Natural killer cell (primary cell): ENCODE measurements around the gene TRPC4. TPM values are rescaled to one million over a fixed set of nuclear protein-coding genes. Genes with fewer than 3 reads are reported as not detected.
"Not testable (repeated sequence)": the region's sequence is repeated elsewhere in the genome, so short reads cannot be mapped to it uniquely, and the experiment has no call there.

Source experiments
- ATAC-seq, 3 donors: fragments of 150-1000 bp in 2 of 3; fragments of 200-7000 bp in 1 of 3; cut with Tn5 transposase; 1 replicate in 1 of 3; 2 replicates in 2 of 3; pipeline ENCODE4 v1.10.0; 2021; ENCODE audit warnings: mild to moderate bottlenecking in 2 of 3, moderate library complexity in 2 of 3
- DNase-seq, 2 donors: peaks; one replicate each; pipeline versions ENCODE4 v3.0.0 to v3.0.0-alpha.2; 2013 to 2021; ENCODE audit warnings: mixed read lengths in 1 of 2
- H3K27ac ChIP-seq: one replicate; pipeline ENCODE4 v1.5.1; 2013; ENCODE audit warnings: mild to moderate bottlenecking, low read length
- H3K27me3 ChIP-seq: one replicate; pipeline ENCODE4 v1.6.1; 2013; ENCODE audit warnings: low read length; ENCODE audit not compliant: control insufficient read depth, insufficient read depth
- H3K36me3 ChIP-seq: one replicate; pipeline ENCODE4 v1.6.1; 2013; ENCODE audit warnings: low read length; ENCODE audit not compliant: control insufficient read depth, insufficient read depth
- H3K4me1 ChIP-seq: one replicate; pipeline ENCODE4 v1.6.1; 2013; ENCODE audit warnings: low read length; ENCODE audit not compliant: control insufficient read depth, insufficient read depth
- H3K4me3 ChIP-seq: one replicate; pipeline ENCODE4 v1.5.1; 2013; ENCODE audit warnings: low read length
- H3K9me3 ChIP-seq: one replicate; pipeline ENCODE4 v1.6.1; 2013; ENCODE audit warnings: low read length; ENCODE audit not compliant: control insufficient read depth, insufficient read depth
- H3K27ac Mint-ChIP-seq, 2 donors: one replicate each; pipeline ENCODE4 v1.8.0; 2022; ENCODE audit warnings: mild to moderate bottlenecking in 2 of 2, mixed read lengths in 2 of 2, moderate library complexity in 1 of 2
- H3K27me3 Mint-ChIP-seq, 2 donors: one replicate each; pipeline ENCODE4 v1.8.0; 2022; ENCODE audit warnings: low read depth in 2 of 2, mixed read lengths in 2 of 2
- H3K36me3 Mint-ChIP-seq: one replicate; pipeline ENCODE4 v1.8.0; 2022; ENCODE audit warnings: mixed read lengths
- H3K4me1 Mint-ChIP-seq, 2 donors: one replicate each; pipeline ENCODE4 v1.8.0; 2022; ENCODE audit warnings: mixed read lengths in 2 of 2
- H3K4me3 Mint-ChIP-seq: one replicate; pipeline ENCODE4 v1.8.0; 2022; ENCODE audit warnings: mild to moderate bottlenecking, moderate library complexity, mixed read lengths
- H3K9me3 Mint-ChIP-seq, 2 donors: one replicate each; pipeline ENCODE4 v1.8.0; 2022; ENCODE audit warnings: mixed read lengths in 2 of 2
- WGBS: methylation state at CpG from one replicate; pipeline ENCODE4 v1.1.7; 2013; ENCODE audit warnings: missing lambda C conversion rate; ENCODE audit not compliant: insufficient coverage; 5-methylcytosine and 5-hydroxymethylcytosine counted together
- intact Hi-C: fragments of 100-400 bp; cut with micrococcal nuclease; formaldehyde crosslinking; loops from one replicate; pipeline ENCODE4 v1.14.2; 2022
- total RNA-seq, 4 donors: library from RNA; stranded (reverse); fragments of 120-200 nt in 1 of 4; gene quantifications; one replicate each; pipeline versions ENCODE4 v1.2.3 to v1.2.4, GENCODE V29; 2013 to 2022
- TF ChIP-seq, protein P1 (sequence below): fragments of 200-600 bp; IDR thresholded peaks from one replicate; pipeline ENCODE4 v1.8.0; 2022; ENCODE audit warnings: antibody characterized with exemption

Gene TRPC4
- total RNA-seq, 3 donors from 2014 or later (not counting 1 experiment from before 2014, with no cell fraction given), result not detected

DNA sequence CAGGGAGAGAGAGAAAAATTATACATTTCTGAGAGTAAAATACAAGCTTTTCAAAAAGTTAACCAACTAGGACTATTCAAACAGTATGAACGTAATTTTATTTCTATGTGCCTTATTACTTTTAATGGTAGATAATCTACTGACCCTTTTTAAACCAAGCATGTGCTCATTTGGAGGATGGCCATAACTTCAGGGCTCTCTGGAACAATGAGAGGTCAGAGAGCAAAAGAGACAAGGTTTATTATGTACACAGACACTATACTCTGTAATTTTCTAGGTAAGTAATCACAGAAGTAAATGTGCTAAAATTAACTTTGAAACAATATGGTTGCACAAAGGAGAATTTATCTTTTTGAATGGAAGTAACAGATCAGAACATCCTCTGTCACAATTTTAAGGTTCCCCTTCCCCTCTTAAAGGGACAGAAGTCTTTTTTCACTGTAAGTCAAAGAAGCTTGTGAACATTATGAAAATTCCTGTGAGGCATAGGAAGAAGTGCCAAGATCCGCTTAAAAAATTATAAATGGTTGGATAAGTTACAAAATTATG lies 272.0 kb downstream of the TRPC4 start:
- Histone ChIP-seq H3K9me3 (no peaks in the 10 kb centered on the region), H3K4me1 (no peaks in the 10 kb centered on the region), H3K27ac (no peak overlapping the region), H3K4me3 (no peak overlapping the region), H3K36me3 (no peaks in the 10 kb centered on the region), H3K27me3 (no peaks in the 10 kb centered on the region)
- TF ChIP-seq, protein P1, sequence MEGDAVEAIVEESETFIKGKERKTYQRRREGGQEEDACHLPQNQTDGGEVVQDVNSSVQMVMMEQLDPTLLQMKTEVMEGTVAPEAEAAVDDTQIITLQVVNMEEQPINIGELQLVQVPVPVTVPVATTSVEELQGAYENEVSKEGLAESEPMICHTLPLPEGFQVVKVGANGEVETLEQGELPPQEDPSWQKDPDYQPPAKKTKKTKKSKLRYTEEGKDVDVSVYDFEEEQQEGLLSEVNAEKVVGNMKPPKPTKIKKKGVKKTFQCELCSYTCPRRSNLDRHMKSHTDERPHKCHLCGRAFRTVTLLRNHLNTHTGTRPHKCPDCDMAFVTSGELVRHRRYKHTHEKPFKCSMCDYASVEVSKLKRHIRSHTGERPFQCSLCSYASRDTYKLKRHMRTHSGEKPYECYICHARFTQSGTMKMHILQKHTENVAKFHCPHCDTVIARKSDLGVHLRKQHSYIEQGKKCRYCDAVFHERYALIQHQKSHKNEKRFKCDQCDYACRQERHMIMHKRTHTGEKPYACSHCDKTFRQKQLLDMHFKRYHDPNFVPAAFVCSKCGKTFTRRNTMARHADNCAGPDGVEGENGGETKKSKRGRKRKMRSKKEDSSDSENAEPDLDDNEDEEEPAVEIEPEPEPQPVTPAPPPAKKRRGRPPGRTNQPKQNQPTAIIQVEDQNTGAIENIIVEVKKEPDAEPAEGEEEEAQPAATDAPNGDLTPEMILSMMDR, result no peak
- no peaks in the 10 kb centered on the region for H3K27me3 Mint-ChIP-seq
- 80% methylated on average over 1 of the region's 2 CpGs for WGBS
- no peak overlapping the region for H3K27ac Mint-ChIP-seq
- intact Hi-C loops, result no loop called here
- no peak for ATAC-seq
- no peak overlapping the region for H3K4me3 Mint-ChIP-seq
- no peaks in the 10 kb centered on the region for H3K9me3 Mint-ChIP-seq
- no peaks in the 10 kb centered on the region for H3K36me3 Mint-ChIP-seq
- no peak for DNase-seq
- no peaks in the 10 kb centered on the region for H3K4me1 Mint-ChIP-seq

DNA sequence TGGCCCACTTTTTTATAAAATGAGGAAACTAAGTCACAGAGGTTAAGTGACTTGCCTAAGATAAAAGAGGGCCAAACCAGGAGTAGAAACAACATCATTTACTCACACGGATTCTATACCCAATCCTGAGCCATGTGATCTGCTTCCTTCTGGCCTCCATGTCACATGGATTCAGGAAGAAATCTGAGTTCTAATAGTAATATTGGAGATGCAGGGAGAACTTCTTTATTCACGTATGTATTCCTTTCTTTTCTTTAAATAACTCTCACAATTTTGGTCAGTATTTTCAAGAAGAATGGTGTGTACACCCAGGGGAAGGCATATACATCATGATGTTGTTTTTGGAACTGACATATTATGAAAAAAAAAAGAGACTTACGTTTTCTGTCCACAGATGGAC lies 272.8 kb downstream of the TRPC4 start:
- H3K27me3 Mint-ChIP-seq, result no peaks in the 10 kb centered on the region
- intact Hi-C loops, result no loop called here
- Histone ChIP-seq H3K27me3 (no peaks in the 10 kb centered on the region), H3K27ac (no peak overlapping the region), H3K36me3 (no peaks in the 10 kb centered on the region), H3K4me1 (no peaks in the 10 kb centered on the region), H3K9me3 (no peaks in the 10 kb centered on the region), H3K4me3 (no peak overlapping the region)
- H3K36me3 Mint-ChIP-seq, result no peaks in the 10 kb centered on the region
- ATAC-seq, result no peak
- TF ChIP-seq, protein P1, result no peak
- DNase-seq, result no peak
- H3K4me3 Mint-ChIP-seq, result no peak overlapping the region
- no peak overlapping the region for H3K27ac Mint-ChIP-seq
- 78% methylated on average over 1 of the region's 3 CpGs for WGBS
- no peaks in the 10 kb centered on the region for H3K9me3 Mint-ChIP-seq
- no peaks in the 10 kb centered on the region for H3K4me1 Mint-ChIP-seq

DNA sequence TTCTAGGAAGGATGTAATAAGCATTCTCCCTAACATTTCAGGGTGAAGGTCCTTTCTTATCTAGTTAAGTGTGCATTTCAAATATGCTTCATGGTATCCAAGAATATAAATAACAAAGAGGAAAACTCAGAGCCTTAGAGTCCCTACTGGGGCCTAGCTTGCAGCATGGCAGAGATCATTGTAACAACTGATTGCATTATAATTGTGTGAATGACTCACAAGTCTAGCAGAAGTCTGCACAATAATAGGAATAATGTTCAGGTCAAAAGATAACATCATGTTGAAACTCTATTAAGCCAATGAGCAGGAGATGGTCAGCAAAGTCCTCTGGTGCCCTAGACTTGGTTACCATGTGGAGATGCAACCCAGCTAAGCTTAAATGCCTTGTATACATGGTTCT lies 274.4 kb downstream of the TRPC4 start:
- H3K4me1 ChIP-seq, result no peaks in the 10 kb centered on the region
- H3K4me3 Mint-ChIP-seq, result no peak overlapping the region
- no peaks in the 10 kb centered on the region for H3K9me3 ChIP-seq
- H3K36me3 ChIP-seq, result no peaks in the 10 kb centered on the region
- H3K27ac ChIP-seq, result no peak overlapping the region
- TF ChIP-seq, protein P1, result no peak
- DNase-seq (no peak), ATAC-seq (no peak)
- H3K4me3 ChIP-seq, result no peak overlapping the region
- intact Hi-C loops, result no loop called here
- no peaks in the 10 kb centered on the region for H3K27me3 Mint-ChIP-seq
- H3K36me3 Mint-ChIP-seq, result no peaks in the 10 kb centered on the region
- H3K9me3 Mint-ChIP-seq, result peaks cover 0 to 2% of the 10 kb centered on the region in 2 donors
- no peaks in the 10 kb centered on the region for H3K4me1 Mint-ChIP-seq
- H3K27me3 ChIP-seq, result no peaks in the 10 kb centered on the region
- H3K27ac Mint-ChIP-seq, result no peak overlapping the region

DNA sequence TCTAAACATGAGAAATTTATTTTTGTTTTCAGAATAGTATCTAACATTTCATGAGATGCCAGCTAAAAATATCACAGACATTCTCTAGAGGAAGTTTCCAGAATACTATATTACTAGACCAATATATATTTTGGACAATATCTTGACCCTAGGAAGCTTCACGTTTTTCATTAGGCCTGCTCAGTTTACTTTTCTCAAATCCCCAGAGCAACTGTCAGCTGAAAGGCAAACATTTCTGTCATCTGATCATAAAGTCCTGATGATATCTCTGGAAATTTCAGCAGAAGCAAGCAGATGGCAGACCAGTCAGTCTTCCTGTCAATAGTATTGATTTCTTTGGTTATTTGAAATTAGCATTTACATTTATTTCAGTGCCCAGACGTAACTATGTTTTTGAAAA lies 275.0 kb downstream of the TRPC4 start:
- TF ChIP-seq, protein P1, result no peak
- Mint-ChIP-seq H3K36me3 (no peaks in the 10 kb centered on the region), H3K9me3 (peaks cover 0 to 2% of the 10 kb centered on the region in 2 donors), H3K27me3 (no peaks in the 10 kb centered on the region), H3K4me3 (no peak overlapping the region), H3K4me1 (no peaks in the 10 kb centered on the region), H3K27ac (no peak overlapping the region)
- no peak for ATAC-seq
- Histone ChIP-seq H3K27me3 (no peaks in the 10 kb centered on the region), H3K27ac (no peak overlapping the region), H3K4me1 (no peaks in the 10 kb centered on the region), H3K4me3 (no peak overlapping the region), H3K9me3 (no peaks in the 10 kb centered on the region), H3K36me3 (no peaks in the 10 kb centered on the region)
- 89% methylated on average over 1 of the region's 2 CpGs for WGBS
- DNase-seq, result no peak
- intact Hi-C loops, result no loop called here

DNA sequence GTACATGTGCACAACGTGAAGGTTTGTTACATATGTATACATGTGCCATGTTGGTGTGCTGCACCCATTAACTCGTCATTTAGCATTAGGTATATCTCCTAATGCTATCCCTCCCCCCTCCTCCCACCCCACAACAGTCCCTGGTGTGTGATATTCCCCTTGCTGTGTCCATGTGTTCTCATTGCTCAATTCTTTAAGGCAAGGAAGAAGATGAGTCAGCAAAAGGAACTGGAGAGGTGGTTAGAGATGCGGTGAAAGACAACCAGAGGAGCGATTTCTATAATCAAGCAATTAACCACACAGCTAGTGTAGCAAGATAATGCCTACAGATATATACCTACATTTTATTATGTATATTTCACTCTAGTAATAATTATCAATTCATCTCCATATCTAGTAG lies 280.2 kb downstream of the TRPC4 start:
- intact Hi-C loops, H3K27me3 Mint-ChIP-seq, H3K27ac ChIP-seq: not testable (repeated sequence)

More for the DNA sequence above, 280.2 kb downstream of the TRPC4 start:
- not testable (repeated sequence) for H3K4me3 Mint-ChIP-seq, H3K9me3 ChIP-seq, H3K27ac Mint-ChIP-seq, H3K4me1 ChIP-seq, H3K4me3 ChIP-seq, H3K4me1 Mint-ChIP-seq, H3K36me3 ChIP-seq, ATAC-seq, DNase-seq, H3K9me3 Mint-ChIP-seq, H3K27me3 ChIP-seq, H3K36me3 Mint-ChIP-seq
- WGBS, result no CpG with 5 or more reads among the region's 4 CpGs
